HG02943 (cell line): ENCODE data around the gene RBCK1.
"Not testable (repeated sequence)": the region's sequence is repeated elsewhere in the genome, so short reads cannot be mapped to it uniquely, and the experiment has no call there.

Experiments
- ATAC-seq: cut with Tn5 transposase; IDR thresholded peaks from one replicate; pipeline ENCODE4 v1.9.1; 2021; ENCODE audit warnings: mild to moderate bottlenecking, low read depth, moderate library complexity; ENCODE audit not compliant: unreplicated experiment

RBCK1 gene

DNA sequence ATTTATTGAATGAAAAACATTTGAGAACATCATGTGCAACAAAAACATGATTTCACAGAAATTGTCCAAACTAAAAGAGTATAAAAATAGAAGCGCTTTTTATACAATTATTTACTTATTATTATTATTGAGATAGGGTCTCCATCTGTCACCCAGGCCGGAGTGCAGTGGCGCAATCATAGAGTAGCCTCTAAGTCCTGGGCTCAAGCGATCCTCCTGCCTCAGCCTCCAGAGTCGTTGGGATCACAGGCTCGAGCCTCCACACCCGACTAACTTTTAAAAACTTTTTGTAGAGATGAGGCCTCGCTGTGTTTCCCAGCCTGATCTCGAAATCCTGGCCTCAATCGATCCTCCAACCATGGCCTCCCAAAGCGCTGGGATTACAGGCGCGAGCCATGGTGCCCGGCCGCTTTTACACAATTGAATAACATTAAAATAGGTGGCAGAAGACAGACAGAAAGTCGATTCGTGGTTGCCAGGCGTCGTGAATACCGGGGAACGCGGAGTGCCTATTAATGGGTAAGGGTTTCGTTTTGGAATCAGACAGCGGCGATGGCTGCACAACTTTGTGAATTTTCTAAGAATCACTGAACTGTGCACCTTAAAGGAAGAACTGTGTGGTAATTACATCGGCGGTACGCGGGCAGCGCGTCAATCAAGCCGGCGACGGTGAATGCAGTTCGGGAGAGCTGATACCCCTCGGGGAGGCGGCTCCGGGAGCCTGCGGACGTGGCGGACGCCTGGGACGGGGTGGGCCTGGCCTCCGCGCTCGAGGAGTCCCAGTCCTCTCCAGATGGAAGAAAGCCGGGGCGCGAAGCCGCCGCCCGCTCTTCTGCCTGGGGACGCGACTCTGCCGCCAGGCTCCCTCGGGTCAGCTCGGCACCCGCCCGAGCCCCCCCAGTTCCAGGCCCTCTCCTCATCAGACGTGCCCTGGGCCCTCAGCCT is 53.4 kb downstream of the RBCK1 start:
- peak; percentile 42 for ATAC-seq

DNA sequence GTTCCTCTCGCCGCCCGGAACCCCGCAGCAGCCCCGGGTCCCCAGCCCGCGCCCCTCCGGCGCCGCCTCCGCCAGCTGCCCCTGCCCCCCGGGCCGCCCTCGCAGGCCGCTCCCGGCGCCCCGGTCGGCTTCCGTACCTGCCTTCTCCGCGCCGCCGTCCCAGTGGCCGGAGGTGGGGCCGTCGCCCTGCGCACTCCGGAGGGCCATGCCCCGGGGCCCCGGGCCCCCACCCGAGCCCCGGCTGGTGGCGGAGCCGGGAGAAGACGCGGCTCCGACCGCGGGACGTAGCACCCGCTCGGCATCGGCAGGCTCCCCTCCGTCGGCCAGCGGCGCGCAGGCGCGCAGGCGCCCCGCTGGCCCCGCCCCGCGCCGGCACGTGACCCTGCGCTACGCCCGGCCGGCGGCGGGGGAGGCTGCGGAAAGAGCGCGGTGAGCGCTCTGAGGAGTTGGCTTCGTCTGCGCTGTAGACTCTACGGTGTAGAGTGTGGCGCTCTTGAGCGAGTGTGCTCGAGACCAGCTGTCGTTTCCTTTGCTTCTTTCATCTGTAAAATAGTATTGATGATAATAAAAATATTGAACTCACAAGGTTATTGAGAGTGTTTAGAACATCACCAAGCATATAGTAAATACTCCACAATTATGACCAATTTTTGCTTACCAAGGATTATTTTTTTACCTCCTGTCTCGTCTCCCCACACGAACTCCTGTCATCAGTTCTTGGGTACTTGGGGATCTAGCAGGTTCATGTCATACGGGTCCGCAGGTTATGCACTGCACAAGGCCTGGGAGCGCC is 54.3 kb downstream of the RBCK1 start, which contains the start of gene TBC1D20:
TBC1D20 (minus strand) TSS at position 335 of the 793 bp plus-strand sequence; CDS start at position 207, 128 bp downstream.
- peak; percentile 83 for ATAC-seq

DNA sequence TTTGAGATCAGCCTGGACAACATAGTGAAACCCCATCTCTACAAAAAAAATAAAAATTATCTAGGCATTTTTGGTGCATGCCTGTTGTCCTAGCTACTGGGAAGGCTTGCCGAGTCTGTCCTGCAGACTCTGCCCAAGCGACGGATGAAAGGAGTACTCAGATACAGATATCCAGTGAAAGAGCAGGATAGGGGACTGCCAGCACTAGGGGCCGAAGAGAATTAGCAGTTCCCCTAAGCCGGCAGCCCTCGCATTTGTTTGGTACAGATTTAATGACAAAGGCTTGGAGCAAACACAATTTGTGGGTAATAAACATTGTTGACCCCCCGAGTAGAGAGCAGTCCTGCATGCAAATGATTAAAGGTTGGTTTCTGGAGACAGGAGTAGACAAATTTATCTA is 59.7 kb downstream of the RBCK1 start:
- ATAC-seq = no peak

DNA sequence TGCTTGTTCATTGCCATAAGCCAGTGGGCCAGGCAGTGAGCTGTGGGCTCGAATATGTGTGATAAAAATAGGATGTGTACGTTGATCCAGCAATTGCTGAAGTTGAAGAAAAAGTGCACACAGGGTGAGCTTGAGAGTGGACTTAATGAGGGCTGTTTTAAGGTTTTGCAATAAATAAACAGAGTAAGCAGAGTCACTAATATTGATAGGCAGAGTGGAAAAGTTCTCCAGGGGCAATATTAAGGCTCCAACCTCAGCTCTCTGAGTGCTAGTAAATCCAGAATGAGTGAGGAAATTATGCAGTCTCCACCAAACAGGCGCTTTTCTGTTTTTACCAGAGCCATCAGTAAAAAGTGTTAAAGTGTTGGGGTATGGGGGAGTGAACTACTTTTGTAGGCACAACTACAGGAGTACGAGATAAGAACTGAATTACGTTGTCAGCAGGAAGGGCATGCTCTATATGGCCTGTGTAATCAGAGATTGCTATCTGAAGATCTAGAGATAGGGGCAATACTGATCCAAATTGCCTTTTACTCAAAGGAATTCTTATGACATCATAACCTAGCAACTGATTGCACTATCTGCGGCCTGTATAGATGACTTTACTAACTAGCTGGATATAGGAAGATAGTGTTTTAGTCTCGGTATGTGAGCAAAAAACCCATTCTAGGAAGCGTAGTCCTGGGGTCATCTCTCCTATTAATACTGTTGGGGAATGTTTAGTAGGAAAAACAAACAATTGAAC is 61.8 kb downstream of the RBCK1 start:
- no peak for ATAC-seq

DNA sequence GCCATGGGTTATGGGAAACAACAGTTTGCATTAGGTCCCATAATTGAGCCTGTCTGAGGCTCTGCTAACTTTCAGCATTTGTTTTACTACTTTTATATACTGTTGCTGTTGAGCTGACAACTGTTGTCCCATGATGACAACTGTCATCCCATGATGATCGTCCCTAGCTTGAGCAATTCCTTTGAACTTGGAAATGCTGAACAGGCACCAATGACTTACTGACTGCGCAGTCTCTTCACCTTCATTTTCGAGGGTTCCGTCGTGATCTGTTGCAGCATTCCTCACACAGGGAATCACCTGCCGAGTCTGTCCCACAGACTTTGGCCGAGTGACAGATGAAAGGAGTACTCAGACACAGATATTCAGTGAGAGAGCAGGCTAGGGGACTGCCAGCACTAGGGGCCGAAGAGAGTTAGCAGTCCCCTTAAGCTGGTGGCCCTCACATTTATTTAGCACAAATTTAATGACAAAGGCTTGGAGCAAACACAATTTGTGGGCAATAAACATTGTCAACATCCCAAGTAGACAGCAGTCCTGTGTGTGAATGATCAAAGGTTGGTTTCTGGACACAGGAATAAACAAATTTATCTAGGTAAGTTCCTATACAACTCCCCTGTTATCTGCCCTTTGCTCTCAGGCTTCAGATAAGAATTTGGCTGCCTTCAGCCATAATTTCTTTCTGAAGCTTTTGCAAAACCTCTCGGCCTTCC is 64.2 kb downstream of the RBCK1 start:
- no peak for ATAC-seq

DNA sequence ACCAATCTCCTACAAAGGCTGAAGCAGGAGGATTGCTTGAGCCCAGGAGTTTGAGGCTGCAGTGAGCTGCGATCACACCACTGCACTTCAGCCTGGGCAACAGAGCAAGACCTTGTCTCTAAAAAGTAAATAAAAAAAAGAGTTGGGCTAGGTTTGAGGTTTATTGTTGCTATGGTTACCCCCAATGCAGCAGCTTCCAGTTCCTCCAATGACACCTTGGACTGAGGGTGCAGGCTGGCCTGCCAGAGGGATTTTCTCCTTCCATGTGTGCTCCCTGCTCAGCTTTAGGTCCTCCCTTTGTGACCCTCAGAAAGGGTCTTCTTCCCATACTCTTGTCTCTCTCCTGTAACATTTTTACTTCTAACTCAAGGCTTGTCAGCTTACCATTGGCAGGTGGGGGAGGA is 64.8 kb downstream of the RBCK1 start:
- no peak for ATAC-seq

DNA sequence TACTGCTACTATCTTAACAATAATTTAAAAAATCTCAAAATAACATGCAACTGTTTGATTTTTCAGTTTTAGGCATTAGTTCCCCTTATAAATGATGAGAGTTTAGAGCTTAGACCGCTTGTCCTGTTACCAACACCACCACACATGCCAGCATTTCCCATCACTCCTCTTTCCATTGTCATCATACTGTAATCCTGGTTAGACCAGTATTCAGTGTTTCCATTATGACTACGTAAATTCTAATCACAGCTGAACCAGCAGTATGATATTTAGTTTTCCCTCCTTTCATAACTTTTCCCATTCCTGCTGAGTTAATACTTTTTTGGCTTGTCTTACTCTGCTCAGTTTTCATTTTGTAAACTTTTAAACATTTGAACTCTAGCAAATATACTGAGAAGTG is 66.5 kb downstream of the RBCK1 start:
- ATAC-seq = no peak

DNA sequence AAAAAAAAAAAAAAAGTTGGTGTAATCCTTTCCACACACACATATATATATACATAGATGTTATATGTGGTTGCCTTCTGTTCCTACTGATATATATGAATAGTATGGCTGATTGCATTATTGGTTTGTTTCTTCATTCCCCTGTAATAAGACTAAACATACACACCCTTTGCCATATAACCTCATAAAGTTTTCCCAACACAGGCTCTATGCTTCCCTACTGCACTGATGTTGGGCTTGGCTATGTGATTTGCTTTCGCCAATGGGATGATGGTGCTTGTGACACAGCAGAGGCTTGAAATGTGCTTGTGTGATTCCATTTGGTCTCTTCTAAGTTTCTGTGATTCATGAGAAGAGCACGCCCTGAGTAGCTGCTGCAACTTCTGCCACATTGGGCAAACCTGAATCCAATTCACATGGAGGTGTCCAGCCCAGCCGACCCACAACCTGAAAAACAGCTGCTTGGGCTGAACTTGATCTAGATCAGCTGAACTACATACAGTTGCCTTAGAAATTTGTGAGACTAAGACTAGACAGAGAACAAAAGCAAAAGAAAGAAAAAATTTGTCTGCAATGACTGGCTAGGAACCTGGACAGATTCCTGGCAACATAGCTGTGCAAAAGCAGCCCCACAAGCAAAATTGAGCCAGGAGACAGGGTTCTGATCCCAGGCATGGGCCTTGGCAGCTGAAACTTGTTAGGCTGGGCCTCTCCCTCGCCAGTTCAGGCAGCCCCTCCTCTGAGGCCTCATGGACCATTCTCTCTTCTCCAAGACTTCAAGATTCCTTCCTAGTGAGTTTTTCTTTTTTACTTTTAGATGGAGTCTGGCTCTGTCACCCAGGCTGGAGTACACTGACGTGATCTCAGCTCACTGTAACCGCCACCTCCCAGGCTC is 67.6 kb downstream of the RBCK1 start:
- no peak for ATAC-seq

DNA sequence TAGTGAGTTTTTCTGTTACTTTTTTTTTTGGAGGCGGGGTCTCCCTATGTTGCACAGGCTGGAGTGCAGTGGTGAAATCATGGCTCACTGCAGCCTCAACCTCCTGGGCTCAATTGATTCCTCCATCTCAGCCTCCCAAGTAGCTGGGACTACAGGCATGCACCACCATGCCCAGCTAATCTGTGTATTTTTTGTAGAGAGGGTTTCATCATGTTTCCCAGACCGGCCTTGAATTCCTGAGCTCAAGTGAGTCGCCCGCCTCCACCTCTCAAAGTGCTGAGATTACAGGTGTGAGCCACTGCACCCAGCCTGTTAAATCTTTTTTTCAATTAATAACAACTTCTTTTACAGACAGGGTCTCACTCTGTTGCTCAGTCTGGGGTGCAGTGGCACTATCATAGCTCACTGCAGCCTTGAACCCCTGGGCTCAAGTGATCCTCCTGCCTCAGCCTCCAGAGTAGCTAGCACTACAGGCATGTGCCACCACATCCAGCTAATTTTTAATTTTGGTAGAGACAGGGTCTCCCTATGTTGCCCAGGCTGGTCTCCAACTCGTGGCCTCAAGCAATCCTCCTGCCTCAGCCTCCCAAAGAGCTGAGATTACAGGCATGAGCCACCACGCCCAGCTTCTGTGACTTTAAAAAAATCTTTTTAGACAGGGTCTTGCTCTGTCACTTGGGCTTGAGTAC is 68.6 kb downstream of the RBCK1 start:
- not testable (repeated sequence) for ATAC-seq

DNA sequence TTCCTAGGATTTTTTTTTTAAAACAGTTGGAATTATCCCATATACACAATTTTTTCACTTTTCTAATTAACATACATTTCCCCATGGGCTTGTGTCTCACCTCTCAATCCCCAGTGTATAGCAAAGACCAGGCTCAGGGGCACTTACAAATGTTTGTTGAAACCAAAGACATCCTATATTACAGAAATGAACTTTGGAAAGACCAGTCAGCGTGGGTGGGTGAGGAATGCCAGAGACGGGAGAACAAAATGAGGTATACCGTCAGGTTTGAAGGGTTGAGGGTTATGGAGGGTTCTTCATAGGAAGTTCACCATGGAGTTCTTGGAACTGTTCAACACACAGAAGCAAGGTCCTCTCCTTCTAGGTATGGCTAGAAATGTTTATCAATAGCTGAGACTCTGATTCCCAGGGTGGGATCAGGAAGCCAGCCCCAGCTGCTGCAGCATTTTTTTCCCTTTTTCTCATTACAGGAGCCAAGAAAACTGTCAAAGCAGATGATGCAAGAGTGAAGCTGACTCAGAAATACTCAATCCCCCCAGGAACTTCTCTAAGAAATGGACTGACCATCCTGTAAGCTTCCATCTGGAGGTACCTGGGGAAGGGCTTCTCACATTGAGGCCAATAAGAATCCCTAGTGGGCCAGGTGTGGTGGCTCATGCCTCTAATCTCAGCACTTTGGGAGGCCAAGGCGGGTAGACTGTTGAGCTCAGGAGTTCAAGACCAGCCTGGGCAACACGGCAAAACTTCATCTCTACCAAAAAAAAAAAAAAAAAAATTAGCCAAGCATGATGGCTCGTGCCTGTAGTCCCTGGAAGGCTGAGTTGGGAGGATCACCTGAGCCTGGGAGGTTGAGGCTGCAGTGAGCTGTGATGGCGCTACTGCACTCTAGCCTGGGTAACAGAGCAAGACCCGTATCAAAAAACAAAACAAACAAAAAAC is 70.2 kb downstream of the RBCK1 start:
- no peak for ATAC-seq

DNA sequence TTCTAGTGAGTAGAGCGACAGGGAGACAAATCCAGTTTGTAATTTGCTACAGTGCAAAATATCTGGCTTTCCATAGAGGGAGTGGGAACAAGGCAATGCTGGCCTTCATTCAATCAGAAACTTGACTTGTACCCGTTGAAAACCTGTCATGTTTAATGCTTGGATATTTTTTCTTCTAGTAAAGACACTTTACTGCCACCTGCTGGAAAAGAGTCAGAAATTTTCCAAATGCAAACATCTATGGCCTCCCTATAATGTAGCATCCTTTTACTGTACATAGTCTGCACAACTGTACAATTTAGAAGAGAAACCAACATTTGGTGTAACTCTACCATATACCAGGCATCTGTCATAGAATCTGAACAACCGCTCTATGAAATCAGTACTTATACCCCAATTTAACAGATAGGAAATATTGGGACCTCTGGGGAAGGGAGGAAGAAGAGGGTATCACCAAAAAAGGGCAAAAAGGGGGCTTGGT is 70.9 kb downstream of the RBCK1 start:
- ATAC-seq = no peak

DNA sequence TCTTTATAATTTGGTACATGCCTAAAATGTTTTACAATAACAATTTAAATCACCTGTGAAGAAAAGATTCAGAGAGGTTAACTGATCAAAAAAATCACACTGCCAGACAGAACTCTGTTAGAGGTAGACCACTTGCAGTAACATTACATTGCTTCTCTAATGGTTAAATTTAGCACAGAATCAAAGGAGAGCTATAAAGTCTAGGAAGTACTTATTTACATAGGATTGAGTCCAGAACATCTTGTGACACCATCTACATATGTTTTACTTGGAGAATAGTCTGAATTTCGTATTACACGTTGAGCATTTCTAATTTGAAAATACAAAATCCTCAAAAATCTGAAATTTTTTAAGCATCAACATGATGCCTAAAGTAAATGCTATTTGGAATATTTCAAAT is 71.4 kb downstream of the RBCK1 start:
- ATAC-seq = no peak

DNA sequence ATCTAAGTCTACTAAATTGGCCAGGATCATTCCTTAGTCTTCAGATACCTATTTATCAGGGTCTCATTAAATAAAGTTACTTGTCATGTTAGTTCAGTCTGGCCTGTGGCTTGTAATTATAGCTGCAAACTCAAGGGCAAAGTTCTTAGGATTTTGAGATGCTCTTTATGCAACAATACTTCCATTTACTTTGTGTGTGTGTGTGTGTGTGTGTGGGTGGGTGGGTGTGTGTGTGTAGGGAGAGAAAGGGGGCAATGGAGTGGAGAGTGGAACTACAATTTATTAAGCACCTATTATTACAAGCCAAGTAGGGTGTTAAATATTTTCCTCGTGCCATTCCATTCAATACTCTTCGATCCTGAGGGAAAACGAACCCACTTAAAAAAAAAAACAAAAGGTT is 71.9 kb downstream of the RBCK1 start:
- no peak for ATAC-seq

DNA sequence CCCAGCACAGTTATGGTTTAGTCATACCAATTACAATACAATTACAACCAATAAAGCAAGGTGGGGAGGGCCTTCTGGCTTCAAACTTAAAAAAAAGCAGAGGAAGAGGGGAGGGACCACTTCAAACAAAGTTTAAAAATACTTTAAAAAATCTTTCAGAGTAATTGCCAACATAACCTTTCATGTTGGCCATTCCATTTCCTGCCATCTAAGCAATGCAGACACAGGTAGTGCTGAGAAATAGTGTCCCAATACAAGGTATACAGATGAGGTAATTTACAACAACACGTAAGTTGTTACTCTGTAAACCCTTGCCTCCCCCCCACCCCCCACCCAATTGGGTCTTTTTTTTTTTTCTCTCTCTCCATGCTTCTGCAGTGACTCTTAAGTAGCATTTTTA is 73.1 kb downstream of the RBCK1 start:
- no peak for ATAC-seq
